ENCODE results near the gene CHTF18. TPM values are rescaled to one million over a fixed set of nuclear protein-coding genes. Genes with fewer than 3 reads are reported as not detected.
"Not testable (repeated sequence)": the region's sequence is repeated elsewhere in the genome, so short reads cannot be mapped to it uniquely, and the experiment has no call there.

The CHTF18 gene
- total RNA-seq, 4 donors from 2014 or later, result under 0.01 to 895 (median 31.1) TPM

- Histone ChIP-seq H3K4me1 (peaks cover 0 to 12% of the 10 kb centered on the region in 2 donors), H3K27me3 (no peaks in the 10 kb centered on the region), H3K27ac (no peak overlapping the region), H3K36me3 (no peaks in the 10 kb centered on the region), H3K4me3 (no peak overlapping the region), H3K9me3 (no peaks in the 10 kb centered on the region)
- intact Hi-C loops (cut with DNase I; ENCODE audit: low total_unique reads), result no loop called here
- DNase-seq, result no peak
- TF ChIP-seq CTCF (IDR thresholded peaks at IDR 0.05) (no peak), POLR2A (IDR thresholded peaks at IDR 0.05) (no peak)
Observed at GRCh38 chr16:741986-742629, 46.3 kb upstream of the CHTF18 start.

- H3K27ac ChIP-seq; intact Hi-C loops (cut with DNase I; ENCODE audit: low total_unique reads); H3K9me3 ChIP-seq; H3K36me3 ChIP-seq; H3K4me3 ChIP-seq; H3K27me3 ChIP-seq; DNase-seq: not testable (repeated sequence)
- peaks cover 0 to 12% of the 10 kb centered on the region in 2 donors for H3K4me1 ChIP-seq
Observed at GRCh38 chr16:742894-743293, 45.5 kb upstream of the CHTF18 start.

GRCh38 chr16:743794-744500 is 44.5 kb upstream of the CHTF18 start:
- intact Hi-C loops (cut with DNase I; ENCODE audit: low total_unique reads), result no loop called here
- DNase-seq, result no peak

GRCh38 chr16:745739-746138 is 42.7 kb upstream of the CHTF18 start:
- Histone ChIP-seq H3K4me1 (peaks cover 0 to 3% of the 10 kb centered on the region in 2 donors), H3K27me3 (no peaks in the 10 kb centered on the region), H3K9me3 (no peaks in the 10 kb centered on the region), H3K27ac (no peak overlapping the region), H3K36me3 (no peaks in the 10 kb centered on the region), H3K4me3 (no peak overlapping the region)
- intact Hi-C loops (cut with DNase I; ENCODE audit: low total_unique reads), result no loop called here
- DNase-seq, result no peak
- TF ChIP-seq CTCF (IDR thresholded peaks at IDR 0.05) (no peak), POLR2A (IDR thresholded peaks at IDR 0.05) (no peak)

More at GRCh38 chr16:743794-744500, 44.5 kb upstream of the CHTF18 start:
- Histone ChIP-seq H3K36me3 (no peaks in the 10 kb centered on the region), H3K9me3 (no peaks in the 10 kb centered on the region), H3K4me1 (peaks cover 0 to 12% of the 10 kb centered on the region in 2 donors), H3K27me3 (no peaks in the 10 kb centered on the region), H3K4me3 (no peak overlapping the region), H3K27ac (no peak overlapping the region)
- TF ChIP-seq POLR2A (IDR thresholded peaks at IDR 0.05) (no peak), CTCF (IDR thresholded peaks at IDR 0.05) (no peak)

- no peak overlapping the region for H3K27ac ChIP-seq
- TF ChIP-seq POLR2A (IDR thresholded peaks at IDR 0.05), result no peak
- DNase-seq, result no peak
- intact Hi-C loops (cut with DNase I; ENCODE audit: low total_unique reads), result no loop called here
- no peaks in the 10 kb centered on the region for H3K4me1 ChIP-seq
- H3K9me3 ChIP-seq, result no peaks in the 10 kb centered on the region
- H3K4me3 ChIP-seq, result no peak overlapping the region
- H3K36me3 ChIP-seq, result no peaks in the 10 kb centered on the region
- no peaks in the 10 kb centered on the region for H3K27me3 ChIP-seq
Observed at GRCh38 chr16:746637-747036, 41.8 kb upstream of the CHTF18 start.

GRCh38 chr16:747978-748746 is 40.3 kb upstream of the CHTF18 start:
- no peaks in the 10 kb centered on the region for H3K27me3 ChIP-seq
- DNase-seq, result no peak
- no peaks in the 10 kb centered on the region for H3K4me1 ChIP-seq
- no peak overlapping the region for H3K27ac ChIP-seq
- intact Hi-C loops (cut with DNase I; ENCODE audit: low total_unique reads), result no loop called here
- no peaks in the 10 kb centered on the region for H3K9me3 ChIP-seq
- H3K36me3 ChIP-seq, result no peaks in the 10 kb centered on the region
- TF ChIP-seq POLR2A (IDR thresholded peaks at IDR 0.05) (no peak), CTCF (IDR thresholded peaks at IDR 0.05) (no peak)
- H3K4me3 ChIP-seq, result no peak overlapping the region
